ENCODE results near the gene SPATA9. TPM values are rescaled to one million over a fixed set of nuclear protein-coding genes. Genes with fewer than 3 reads are reported as not detected.
"Not testable (repeated sequence)": the region's sequence is repeated elsewhere in the genome, so short reads cannot be mapped to it uniquely, and the experiment has no call there.

Gene SPATA9
- total RNA-seq, 2 experiments from 2014 or later: not detected

DNA sequence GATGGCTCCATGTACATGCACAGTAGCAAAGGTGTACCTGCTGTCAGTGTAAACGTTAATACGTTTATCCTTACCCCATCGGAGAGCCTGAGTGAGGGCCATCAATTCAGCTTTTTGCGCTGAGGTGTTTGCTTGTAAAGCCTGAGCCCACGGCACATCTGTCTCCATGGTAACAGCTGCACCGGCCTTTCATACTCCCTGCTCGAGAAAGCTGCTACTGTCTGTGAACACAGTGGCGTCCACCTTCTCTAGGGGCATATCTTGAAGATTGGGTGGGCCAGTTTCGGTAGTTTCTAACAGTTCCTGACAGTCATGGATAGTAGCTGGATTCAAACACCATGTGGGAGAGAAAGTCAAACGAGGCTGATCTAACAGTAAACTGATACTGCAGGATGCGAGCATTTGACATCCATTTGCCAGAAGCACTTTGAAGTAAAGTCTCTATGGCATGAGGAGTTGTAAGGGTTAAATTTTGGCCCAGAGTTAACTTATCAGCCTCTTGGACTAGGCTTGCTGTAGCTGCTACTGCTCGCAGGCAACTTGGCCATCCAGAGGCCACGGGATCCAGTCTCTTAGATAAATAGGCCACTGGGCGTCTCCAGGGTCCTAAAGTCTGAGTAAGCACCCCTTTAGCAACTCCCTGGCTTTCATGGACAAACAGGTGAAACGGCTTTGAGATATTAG, 27.3 kb upstream of the SPATA9 start:
- no peak overlapping the region for H3K4me2 ChIP-seq (ENCODE audit: low read length)
- POLR2A ChIA-PET: interaction anchor here (0.7 kb wide), 1 partner anchor 51 kb away, joined by 3 read pairs; no protein-coding TSS in a partner anchor

GRCh38 chr5:95708876-95709275, 26.1 kb upstream of the SPATA9 start:
- no peaks in the 10 kb centered on the region for H3K4me1 ChIP-seq (ENCODE audit: insufficient read depth, low read length, poor library complexity, severe bottlenecking)
- no peak overlapping the region for H3K4me2 ChIP-seq (ENCODE audit: low read length)
- POLR2A ChIA-PET: no interaction called here
- no peaks in the 10 kb centered on the region for H3K79me2 ChIP-seq (ENCODE audit: insufficient read depth, low read depth, low read length)
- no peaks in the 10 kb centered on the region for H3K36me3 ChIP-seq (ENCODE audit: insufficient read depth, low read length)
- H3K9me3 ChIP-seq (ENCODE audit: low read length): no peaks in the 10 kb centered on the region
- no peaks in the 10 kb centered on the region for H3K9me2 ChIP-seq (ENCODE audit: insufficient read depth, low read length)
- CTCF ChIA-PET (ENCODE audit: unreplicated experiment): no interaction called here
- BruUV-seq (replicated peaks): no TSS peak
- no peaks in the 10 kb centered on the region for H4K20me1 ChIP-seq (ENCODE audit: insufficient read depth, low read length)
- H2AFZ ChIP-seq (ENCODE audit: low read length): no peak overlapping the region
- intact Hi-C loops (cut with micrococcal nuclease; ENCODE audit: unreplicated experiment): no loop called here
- TF ChIP-seq, protein P1, sequence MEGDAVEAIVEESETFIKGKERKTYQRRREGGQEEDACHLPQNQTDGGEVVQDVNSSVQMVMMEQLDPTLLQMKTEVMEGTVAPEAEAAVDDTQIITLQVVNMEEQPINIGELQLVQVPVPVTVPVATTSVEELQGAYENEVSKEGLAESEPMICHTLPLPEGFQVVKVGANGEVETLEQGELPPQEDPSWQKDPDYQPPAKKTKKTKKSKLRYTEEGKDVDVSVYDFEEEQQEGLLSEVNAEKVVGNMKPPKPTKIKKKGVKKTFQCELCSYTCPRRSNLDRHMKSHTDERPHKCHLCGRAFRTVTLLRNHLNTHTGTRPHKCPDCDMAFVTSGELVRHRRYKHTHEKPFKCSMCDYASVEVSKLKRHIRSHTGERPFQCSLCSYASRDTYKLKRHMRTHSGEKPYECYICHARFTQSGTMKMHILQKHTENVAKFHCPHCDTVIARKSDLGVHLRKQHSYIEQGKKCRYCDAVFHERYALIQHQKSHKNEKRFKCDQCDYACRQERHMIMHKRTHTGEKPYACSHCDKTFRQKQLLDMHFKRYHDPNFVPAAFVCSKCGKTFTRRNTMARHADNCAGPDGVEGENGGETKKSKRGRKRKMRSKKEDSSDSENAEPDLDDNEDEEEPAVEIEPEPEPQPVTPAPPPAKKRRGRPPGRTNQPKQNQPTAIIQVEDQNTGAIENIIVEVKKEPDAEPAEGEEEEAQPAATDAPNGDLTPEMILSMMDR (conservative IDR thresholded peaks at IDR 0.05; ENCODE audit: low read length): no peak
- TF ChIP-seq EZH2phosphoT487 (IDR thresholded peaks at IDR 0.05; ENCODE audit: borderline replicate concordance, low read depth, low read length): no peak
- no peak for DNase-seq (ENCODE audit: low spot score)
- no peak overlapping the region for H3K4me3 ChIP-seq (ENCODE audit: low read depth, low read length, poor library complexity, severe bottlenecking)
- no peak overlapping the region for H3K27ac ChIP-seq (ENCODE audit: low read depth, low read length, poor library complexity, severe bottlenecking)

More for the DNA sequence above, 27.3 kb upstream of the SPATA9 start:
- Histone ChIP-seq H3K9me3 (ENCODE audit: low read length) (no peaks in the 10 kb centered on the region), H3K36me3 (ENCODE audit: insufficient read depth, low read length) (no peaks in the 10 kb centered on the region), H3K4me3 (ENCODE audit: low read depth, low read length, poor library complexity, severe bottlenecking) (no peak overlapping the region), H3K4me1 (ENCODE audit: insufficient read depth, low read length, poor library complexity, severe bottlenecking) (no peaks in the 10 kb centered on the region), H4K20me1 (ENCODE audit: insufficient read depth, low read length) (no peaks in the 10 kb centered on the region), H3K9me2 (ENCODE audit: insufficient read depth, low read length) (no peaks in the 10 kb centered on the region), H3K27ac (ENCODE audit: low read depth, low read length, poor library complexity, severe bottlenecking) (no peak overlapping the region), H3K79me2 (ENCODE audit: insufficient read depth, low read depth, low read length) (no peaks in the 10 kb centered on the region), H2AFZ (ENCODE audit: low read length) (no peak overlapping the region)
- no TSS peak for BruUV-seq (replicated peaks)
- TF ChIP-seq, protein P1 (conservative IDR thresholded peaks at IDR 0.05; ENCODE audit: low read length): no peak
- no peak for TF ChIP-seq EZH2phosphoT487 (IDR thresholded peaks at IDR 0.05; ENCODE audit: borderline replicate concordance, low read depth, low read length)
- no peak for DNase-seq (ENCODE audit: low spot score)
- intact Hi-C loops (cut with micrococcal nuclease; ENCODE audit: unreplicated experiment): no loop called here
- CTCF ChIA-PET (ENCODE audit: unreplicated experiment): no interaction called here

DNA sequence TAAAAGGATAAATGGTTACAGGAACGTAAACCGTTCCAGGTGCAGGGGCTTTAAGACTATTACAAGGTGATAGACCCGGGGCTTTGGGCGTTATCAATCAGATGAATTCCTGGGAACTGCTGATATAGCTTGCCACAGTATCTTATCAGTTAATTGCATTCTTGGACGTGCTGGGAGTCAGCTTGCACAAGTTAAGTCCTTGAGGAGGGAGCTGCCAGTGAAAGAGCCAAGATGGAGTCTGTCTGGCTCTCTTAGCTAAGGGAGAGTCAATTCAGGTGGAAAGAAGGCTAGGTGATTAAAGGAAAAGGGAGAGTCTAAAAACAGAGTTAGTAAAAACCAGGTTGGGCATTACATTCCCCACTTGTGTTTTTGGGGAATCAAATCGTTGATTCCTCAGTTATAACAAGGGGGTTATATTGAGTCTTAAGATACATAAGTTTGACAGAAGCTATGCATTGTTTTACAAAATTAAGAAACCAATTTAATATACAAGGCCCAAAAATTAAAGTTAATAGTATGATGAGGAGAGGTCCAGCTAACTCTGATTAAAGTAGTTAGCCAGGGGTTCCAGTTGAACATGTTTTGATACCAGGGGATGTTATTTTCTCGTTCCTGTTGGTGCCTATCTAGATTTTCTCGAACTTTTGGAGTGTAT, 24.9 kb upstream of the SPATA9 start:
- H3K27ac ChIP-seq (ENCODE audit: low read depth, low read length, poor library complexity, severe bottlenecking); H2AFZ ChIP-seq (ENCODE audit: low read length); H3K36me3 ChIP-seq (ENCODE audit: insufficient read depth, low read length); H3K4me2 ChIP-seq (ENCODE audit: low read length); H4K20me1 ChIP-seq (ENCODE audit: insufficient read depth, low read length); H3K4me3 ChIP-seq (ENCODE audit: low read depth, low read length, poor library complexity, severe bottlenecking); intact Hi-C loops (cut with micrococcal nuclease; ENCODE audit: unreplicated experiment); DNase-seq (ENCODE audit: low spot score); H3K79me2 ChIP-seq (ENCODE audit: insufficient read depth, low read depth, low read length); BruUV-seq (replicated peaks); POLR2A ChIA-PET; CTCF ChIA-PET (ENCODE audit: unreplicated experiment); H3K9me3 ChIP-seq (ENCODE audit: low read length); H3K4me1 ChIP-seq (ENCODE audit: insufficient read depth, low read length, poor library complexity, severe bottlenecking); H3K9me2 ChIP-seq (ENCODE audit: insufficient read depth, low read length): not testable (repeated sequence)
